Natural killer cell (primary cell): Measurements from ENCODE around the gene ACLY. TPM values are rescaled to one million over a fixed set of nuclear protein-coding genes. Genes with fewer than 3 reads are reported as not detected.
"Not testable (repeated sequence)": the region's sequence is repeated elsewhere in the genome, so short reads cannot be mapped to it uniquely, and the experiment has no call there.

Experiments used
- ATAC-seq, 3 donors: fragments of 150-1000 bp in 2 of 3; fragments of 200-7000 bp in 1 of 3; cut with Tn5 transposase; 1 replicate in 1 of 3; 2 replicates in 2 of 3; pipeline ENCODE4 v1.10.0; 2021; ENCODE audit warnings: mild to moderate bottlenecking in 2 of 3, moderate library complexity in 2 of 3
- DNase-seq, 2 donors: peaks; one replicate each; pipeline versions ENCODE4 v3.0.0 to v3.0.0-alpha.2; 2013 to 2021; ENCODE audit warnings: mixed read lengths in 1 of 2
- H3K27ac ChIP-seq: one replicate; pipeline ENCODE4 v1.5.1; 2013; ENCODE audit warnings: mild to moderate bottlenecking, low read length
- H3K27me3 ChIP-seq: one replicate; pipeline ENCODE4 v1.6.1; 2013; ENCODE audit warnings: low read length; ENCODE audit not compliant: control insufficient read depth, insufficient read depth
- H3K36me3 ChIP-seq: one replicate; pipeline ENCODE4 v1.6.1; 2013; ENCODE audit warnings: low read length; ENCODE audit not compliant: control insufficient read depth, insufficient read depth
- H3K4me1 ChIP-seq: one replicate; pipeline ENCODE4 v1.6.1; 2013; ENCODE audit warnings: low read length; ENCODE audit not compliant: control insufficient read depth, insufficient read depth
- H3K4me3 ChIP-seq: one replicate; pipeline ENCODE4 v1.5.1; 2013; ENCODE audit warnings: low read length
- H3K9me3 ChIP-seq: one replicate; pipeline ENCODE4 v1.6.1; 2013; ENCODE audit warnings: low read length; ENCODE audit not compliant: control insufficient read depth, insufficient read depth
- H3K27ac Mint-ChIP-seq, 2 donors: one replicate each; pipeline ENCODE4 v1.8.0; 2022; ENCODE audit warnings: mild to moderate bottlenecking in 2 of 2, mixed read lengths in 2 of 2, moderate library complexity in 1 of 2
- H3K27me3 Mint-ChIP-seq, 2 donors: one replicate each; pipeline ENCODE4 v1.8.0; 2022; ENCODE audit warnings: low read depth in 2 of 2, mixed read lengths in 2 of 2
- H3K36me3 Mint-ChIP-seq: one replicate; pipeline ENCODE4 v1.8.0; 2022; ENCODE audit warnings: mixed read lengths
- H3K4me1 Mint-ChIP-seq, 2 donors: one replicate each; pipeline ENCODE4 v1.8.0; 2022; ENCODE audit warnings: mixed read lengths in 2 of 2
- H3K4me3 Mint-ChIP-seq: one replicate; pipeline ENCODE4 v1.8.0; 2022; ENCODE audit warnings: mild to moderate bottlenecking, moderate library complexity, mixed read lengths
- H3K9me3 Mint-ChIP-seq, 2 donors: one replicate each; pipeline ENCODE4 v1.8.0; 2022; ENCODE audit warnings: mixed read lengths in 2 of 2
- WGBS: methylation state at CpG from one replicate; pipeline ENCODE4 v1.1.7; 2013; ENCODE audit warnings: missing lambda C conversion rate; ENCODE audit not compliant: insufficient coverage; 5-methylcytosine and 5-hydroxymethylcytosine counted together
- intact Hi-C: fragments of 100-400 bp; cut with micrococcal nuclease; formaldehyde crosslinking; loops from one replicate; pipeline ENCODE4 v1.14.2; 2022
- total RNA-seq, 4 donors: library from RNA; stranded (reverse); fragments of 120-200 nt in 1 of 4; gene quantifications; one replicate each; pipeline versions ENCODE4 v1.2.3 to v1.2.4, GENCODE V29; 2013 to 2022
- TF ChIP-seq, protein P1 (sequence below): fragments of 200-600 bp; IDR thresholded peaks from one replicate; pipeline ENCODE4 v1.8.0; 2022; ENCODE audit warnings: antibody characterized with exemption

Gene ACLY
- total RNA-seq, 3 donors from 2014 or later (not counting 1 experiment from before 2014, with no cell fraction given) = 86.5 to 106 (median 106) TPM

GRCh38 chr17:41860254-41860931 lies 58.4 kb downstream of the ACLY start:
- TF ChIP-seq, protein P1, sequence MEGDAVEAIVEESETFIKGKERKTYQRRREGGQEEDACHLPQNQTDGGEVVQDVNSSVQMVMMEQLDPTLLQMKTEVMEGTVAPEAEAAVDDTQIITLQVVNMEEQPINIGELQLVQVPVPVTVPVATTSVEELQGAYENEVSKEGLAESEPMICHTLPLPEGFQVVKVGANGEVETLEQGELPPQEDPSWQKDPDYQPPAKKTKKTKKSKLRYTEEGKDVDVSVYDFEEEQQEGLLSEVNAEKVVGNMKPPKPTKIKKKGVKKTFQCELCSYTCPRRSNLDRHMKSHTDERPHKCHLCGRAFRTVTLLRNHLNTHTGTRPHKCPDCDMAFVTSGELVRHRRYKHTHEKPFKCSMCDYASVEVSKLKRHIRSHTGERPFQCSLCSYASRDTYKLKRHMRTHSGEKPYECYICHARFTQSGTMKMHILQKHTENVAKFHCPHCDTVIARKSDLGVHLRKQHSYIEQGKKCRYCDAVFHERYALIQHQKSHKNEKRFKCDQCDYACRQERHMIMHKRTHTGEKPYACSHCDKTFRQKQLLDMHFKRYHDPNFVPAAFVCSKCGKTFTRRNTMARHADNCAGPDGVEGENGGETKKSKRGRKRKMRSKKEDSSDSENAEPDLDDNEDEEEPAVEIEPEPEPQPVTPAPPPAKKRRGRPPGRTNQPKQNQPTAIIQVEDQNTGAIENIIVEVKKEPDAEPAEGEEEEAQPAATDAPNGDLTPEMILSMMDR = no peak
- no peak overlapping the region for H3K27ac ChIP-seq
- Mint-ChIP-seq H3K36me3 (no peaks in the 10 kb centered on the region), H3K4me3 (no peak overlapping the region), H3K27me3 (no peaks in the 10 kb centered on the region), H3K9me3 (no peaks in the 10 kb centered on the region), H3K27ac (no peak overlapping the region), H3K4me1 (peaks cover 16 to 31% of the 10 kb centered on the region in 2 donors)
- 96% methylated on average over 3 of the region's 3 CpGs for WGBS
- H3K4me3 ChIP-seq = no peak overlapping the region
- no peaks in the 10 kb centered on the region for H3K36me3 ChIP-seq
- H3K9me3 ChIP-seq = no peaks in the 10 kb centered on the region
- H3K27me3 ChIP-seq = no peaks in the 10 kb centered on the region
- peaks cover 23% of the 10 kb centered on the region for H3K4me1 ChIP-seq
- no peak for DNase-seq
- ATAC-seq = no peak
- intact Hi-C loops = no loop called here

DNA sequence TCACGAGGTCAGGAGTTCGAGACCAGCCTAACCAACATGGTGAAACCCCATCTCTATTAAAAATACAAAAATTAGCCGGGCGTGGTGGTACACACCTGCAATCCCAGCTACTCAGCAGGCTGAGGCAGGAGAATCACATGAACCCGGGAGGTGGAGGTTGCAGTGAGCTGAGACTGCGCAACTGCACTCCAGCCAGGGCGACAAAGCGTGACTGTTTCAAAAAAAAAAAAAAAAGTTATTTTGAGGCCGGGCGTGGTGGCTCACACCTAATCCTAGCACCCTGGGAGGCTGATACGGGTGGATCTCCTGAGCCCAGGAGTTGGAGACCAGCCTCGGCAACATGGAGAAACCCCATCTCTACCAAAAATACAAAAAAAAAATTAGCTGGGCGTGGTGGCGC lies 67.4 kb downstream of the ACLY start:
- WGBS = 88% methylated on average over 11 of the region's 14 CpGs
- H3K4me3 Mint-ChIP-seq, H3K27me3 Mint-ChIP-seq, H3K4me1 ChIP-seq, H3K9me3 Mint-ChIP-seq, ATAC-seq, H3K27ac ChIP-seq, H3K36me3 Mint-ChIP-seq, DNase-seq, H3K27ac Mint-ChIP-seq, H3K9me3 ChIP-seq, H3K27me3 ChIP-seq, intact Hi-C loops, H3K4me3 ChIP-seq: not testable (repeated sequence)
- peaks cover 24% of the 10 kb centered on the region for H3K36me3 ChIP-seq
- peaks cover 15 to 21% of the 10 kb centered on the region in 2 donors for H3K4me1 Mint-ChIP-seq

- 90% methylated on average over 1 of the region's 4 CpGs for WGBS
- no peaks in the 10 kb centered on the region for H3K27me3 Mint-ChIP-seq
- H3K36me3 Mint-ChIP-seq = no peaks in the 10 kb centered on the region
- ATAC-seq (no peak), DNase-seq (no peak)
- TF ChIP-seq, protein P1 = no peak
- no peak overlapping the region for H3K4me3 Mint-ChIP-seq
- H3K9me3 Mint-ChIP-seq = no peaks in the 10 kb centered on the region
- H3K27ac Mint-ChIP-seq = no peak overlapping the region
- peaks cover 18% of the 10 kb centered on the region for H3K36me3 ChIP-seq
- no peaks in the 10 kb centered on the region for H3K27me3 ChIP-seq
- no peak overlapping the region for H3K4me3 ChIP-seq
- H3K27ac ChIP-seq = no peak overlapping the region
- intact Hi-C loops = no loop called here
- H3K4me1 ChIP-seq = no peaks in the 10 kb centered on the region
- peaks cover 13 to 26% of the 10 kb centered on the region in 2 donors for H3K4me1 Mint-ChIP-seq
- no peaks in the 10 kb centered on the region for H3K9me3 ChIP-seq
These were observed 69.3 kb downstream of the ACLY start for GRCh38 chr17:41849251-41849990.

DNA sequence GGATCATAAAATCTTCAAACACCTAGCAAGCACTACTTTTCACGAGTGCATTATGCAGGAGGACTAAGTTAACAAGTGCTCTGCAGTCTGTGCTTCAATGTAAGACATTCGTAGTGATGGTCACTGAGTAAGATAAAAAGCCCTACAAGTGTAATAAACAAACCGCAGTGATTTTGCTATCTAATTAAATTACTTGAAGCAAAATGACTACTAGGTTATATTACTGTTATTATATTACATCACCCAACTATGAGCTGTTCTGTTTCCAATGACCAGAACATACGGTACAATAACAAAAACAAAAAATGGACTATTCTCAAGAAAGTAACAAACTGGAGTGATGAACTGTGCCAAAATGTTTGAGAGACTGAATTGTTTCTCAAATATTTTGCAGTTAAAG lies 70.0 kb downstream of the ACLY start:
- no peaks in the 10 kb centered on the region for H3K4me1 ChIP-seq
- H3K9me3 ChIP-seq = no peaks in the 10 kb centered on the region
- H3K4me3 ChIP-seq = no peak overlapping the region
- intact Hi-C loops = no loop called here
- peaks cover 11% of the 10 kb centered on the region for H3K36me3 ChIP-seq
- H3K4me3 Mint-ChIP-seq = no peak overlapping the region
- TF ChIP-seq, protein P1 = no peak
- ATAC-seq (no peak), DNase-seq (no peak)
- H3K4me1 Mint-ChIP-seq = peaks cover 9 to 26% of the 10 kb centered on the region in 2 donors
- no peak overlapping the region for H3K27ac Mint-ChIP-seq
- no peaks in the 10 kb centered on the region for H3K27me3 Mint-ChIP-seq
- no peak overlapping the region for H3K27ac ChIP-seq
- H3K36me3 Mint-ChIP-seq = no peaks in the 10 kb centered on the region
- H3K9me3 Mint-ChIP-seq = no peaks in the 10 kb centered on the region
- WGBS = 98% methylated on average over 2 of the region's 4 CpGs
- H3K27me3 ChIP-seq = no peaks in the 10 kb centered on the region
